ENCODE measurements around the gene CACNA1D. TPM values are rescaled to one million over a fixed set of nuclear protein-coding genes. Genes with fewer than 3 reads are reported as not detected.
A peak's percentile ranks its signal among the peaks of the same experiment; 100 is the strongest.

CACNA1D gene
- total RNA-seq, 4 donors from 2014 or later: 5.7 to 38.2 (median 20.0) TPM

- H3K9me3 ChIP-seq: no peaks in the 10 kb centered on the region
- no peak for DNase-seq (ENCODE audit: low spot score in 2 of 2)
- H3K4me3 ChIP-seq: no peak overlapping the region
- H3K4me1 ChIP-seq: peaks cover 0 to 28% (median 5%) of the 10 kb centered on the region in 4 donors
- TF ChIP-seq EP300 (IDR thresholded peaks at IDR 0.05) (no peak), CTCF (IDR thresholded peaks at IDR 0.05) (no peak), POLR2A (IDR thresholded peaks at IDR 0.05) (no peak)
- peak overlapping the region in 1 of 4 donors; percentile 9 for H3K27ac ChIP-seq
- no peaks in the 10 kb centered on the region for H3K36me3 ChIP-seq
- WGBS, 2 donors: 60 to 66% methylated on average over 14 of the region's 14 CpGs
- H3K27me3 ChIP-seq: no peaks in the 10 kb centered on the region
Measured at GRCh38 chr3:53772562-53772961, 278.2 kb downstream of the CACNA1D start.

GRCh38 chr3:53773021-53773436 lies 278.6 kb downstream of the CACNA1D start:
- 39 to 42% methylated on average over 5 of the region's 5 CpGs for WGBS, 2 donors
- H3K9me3 ChIP-seq: no peaks in the 10 kb centered on the region
- H3K4me1 ChIP-seq: peaks cover 0 to 28% (median 5%) of the 10 kb centered on the region in 4 donors
- no peak overlapping the region for H3K4me3 ChIP-seq
- TF ChIP-seq EP300 (IDR thresholded peaks at IDR 0.05) (no peak), CTCF (IDR thresholded peaks at IDR 0.05) (no peak), POLR2A (IDR thresholded peaks at IDR 0.05) (no peak)
- H3K36me3 ChIP-seq: no peaks in the 10 kb centered on the region
- peak overlapping the region in 2 of 4 donors; percentile 9 to 55 for H3K27ac ChIP-seq
- H3K27me3 ChIP-seq: no peaks in the 10 kb centered on the region
- DNase-seq (ENCODE audit: low spot score in 2 of 2): no peak

GRCh38 chr3:53773611-53774368 lies 279.4 kb downstream of the CACNA1D start:
- Histone ChIP-seq H3K4me1 (peaks cover 0 to 28% (median 5%) of the 10 kb centered on the region in 4 donors), H3K36me3 (no peaks in the 10 kb centered on the region), H3K9me3 (no peaks in the 10 kb centered on the region), H3K27me3 (no peaks in the 10 kb centered on the region), H3K27ac (peak overlapping the region in 2 of 4 donors; percentile 9 to 58), H3K4me3 (no peak overlapping the region)
- WGBS, 2 donors: 66 to 69% methylated on average over 10 of the region's 10 CpGs
- DNase-seq (ENCODE audit: low spot score in 2 of 2): peak in 1 of 2 donors; percentile 53
- TF ChIP-seq EP300 (IDR thresholded peaks at IDR 0.05) (peak in 1 of 2 donors; percentile 31), POLR2A (IDR thresholded peaks at IDR 0.05) (no peak)

- WGBS, 2 donors: 77% methylated on average over 8 of the region's 8 CpGs
Measured at GRCh38 chr3:53774414-53774813, 280.0 kb downstream of the CACNA1D start.

GRCh38 chr3:53775018-53775417 lies 280.6 kb downstream of the CACNA1D start:
- no peaks in the 10 kb centered on the region for H3K27me3 ChIP-seq
- 84 to 91% methylated on average over 5 of the region's 5 CpGs for WGBS, 2 donors
- no peak overlapping the region for H3K27ac ChIP-seq
- H3K9me3 ChIP-seq: no peaks in the 10 kb centered on the region
- no peak overlapping the region for H3K4me3 ChIP-seq
- no peaks in the 10 kb centered on the region for H3K36me3 ChIP-seq
- no peak for DNase-seq (ENCODE audit: low spot score in 2 of 2)
- TF ChIP-seq CTCF (IDR thresholded peaks at IDR 0.05) (no peak), EP300 (IDR thresholded peaks at IDR 0.05) (no peak), POLR2A (IDR thresholded peaks at IDR 0.05) (no peak)
- H3K4me1 ChIP-seq: peaks cover 0 to 28% (median 5%) of the 10 kb centered on the region in 4 donors

More at GRCh38 chr3:53774414-53774813, 280.0 kb downstream of the CACNA1D start:
- no peak for DNase-seq (ENCODE audit: low spot score in 2 of 2)
- TF ChIP-seq EP300 (IDR thresholded peaks at IDR 0.05) (no peak), CTCF (IDR thresholded peaks at IDR 0.05) (no peak), POLR2A (IDR thresholded peaks at IDR 0.05) (no peak)
- H3K9me3 ChIP-seq: no peaks in the 10 kb centered on the region
- no peaks in the 10 kb centered on the region for H3K27me3 ChIP-seq
- H3K4me1 ChIP-seq: peaks cover 0 to 28% (median 5%) of the 10 kb centered on the region in 4 donors
- H3K36me3 ChIP-seq: no peaks in the 10 kb centered on the region
- H3K27ac ChIP-seq: no peak overlapping the region
- no peak overlapping the region for H3K4me3 ChIP-seq
